HepG2 (cell line): ENCODE results near the gene SARNP. TPM values are rescaled to one million over a fixed set of nuclear protein-coding genes. Genes with fewer than 3 reads are reported as not detected.
A peak's percentile ranks its signal among the peaks of the same experiment; 100 is the strongest.

Source experiments
- BORCS8-MEF2B ChIP-seq: sonication (generic); formaldehyde crosslinking; IDR thresholded peaks from 2 replicates; pipeline ENCODE4 v1.8.0; 2022; ENCODE audit warnings: mild to moderate bottlenecking, missing genetic modification reagents
- BRD4 ChIP-seq: sonication (generic); formaldehyde crosslinking; IDR thresholded peaks from 2 replicates; pipeline ENCODE4 v1.4.0; 2020; ENCODE audit warnings: missing genetic modification reagents
- FUBP1 ChIP-seq: sonication (generic); formaldehyde crosslinking; IDR thresholded peaks from 2 replicates; pipeline ENCODE4 v1.5.1; 2020; ENCODE audit warnings: missing genetic modification reagents, mild to moderate bottlenecking, borderline replicate concordance
- GATAD1 ChIP-seq: IDR thresholded peaks from 2 replicates; pipeline ENCODE4 v1.6.1; 2016; ENCODE audit warnings: missing genetic modification reagents, missing compliant biosample characterization
- GLI4 ChIP-seq: sonication (generic); formaldehyde crosslinking; IDR thresholded peaks from 2 replicates; pipeline ENCODE4 v1.5.1; 2020; ENCODE audit warnings: missing genetic modification reagents, mild to moderate bottlenecking, moderate library complexity, borderline replicate concordance
- HDAC1 ChIP-seq: sonication (generic); formaldehyde crosslinking; IDR thresholded peaks from 2 replicates; pipeline ENCODE4 v1.5.1; 2020; ENCODE audit warnings: mild to moderate bottlenecking, missing genetic modification reagents
- HNF1B ChIP-seq: sonication (generic); formaldehyde crosslinking; IDR thresholded peaks from 2 replicates; pipeline ENCODE4 v1.5.1; 2020; ENCODE audit warnings: mild to moderate bottlenecking, moderate library complexity, missing genetic modification reagents
- KDM3A ChIP-seq: IDR thresholded peaks from 2 replicates; pipeline ENCODE4 v1.6.1; 2018; ENCODE audit warnings: low read depth, missing compliant biosample characterization
- MAFG ChIP-seq: sonication (generic); formaldehyde crosslinking; IDR thresholded peaks from 2 replicates; pipeline ENCODE4 v1.5.1; 2020; ENCODE audit warnings: mild to moderate bottlenecking, missing genetic modification reagents
- MXI1 ChIP-seq: IDR thresholded peaks from 3 replicates; pipeline ENCODE4 v1.6.1; 2012; ENCODE audit warnings: low read depth, low read length, inconsistent platforms, borderline replicate concordance
- MYC ChIP-seq: sonication (generic); formaldehyde crosslinking; IDR thresholded peaks from 2 replicates; pipeline ENCODE4 v1.9.0; 2021; ENCODE audit warnings: missing genetic modification reagents, borderline replicate concordance
- NFRKB ChIP-seq: fragments of 450-650 bp; IDR thresholded peaks from 2 replicates; pipeline ENCODE4 v1.6.1; 2017
- PHF5A ChIP-seq: IDR thresholded peaks from one replicate; pipeline ENCODE4 v1.6.1; 2018; ENCODE audit warnings: low read depth, missing genetic modification reagents; ENCODE audit not compliant: unreplicated experiment
- SPEN ChIP-seq: sonication (generic); formaldehyde crosslinking; IDR thresholded peaks from 2 replicates; pipeline ENCODE4 v1.5.1; 2020; ENCODE audit warnings: low read depth, mild to moderate bottlenecking, missing genetic modification reagents
- TAF1 ChIP-seq: sonication (generic); formaldehyde crosslinking; IDR thresholded peaks from 2 replicates; pipeline ENCODE4 v1.4.0; 2020; ENCODE audit warnings: missing genetic modification reagents
- TCF7 ChIP-seq: sonication (generic); IDR thresholded peaks from 2 replicates; pipeline ENCODE4 v1.6.1; 2016; ENCODE audit warnings: antibody characterized with exemption, low read depth
- TFE3 ChIP-seq: IDR thresholded peaks from 2 replicates; pipeline ENCODE4 v1.6.1; 2016
- YEATS4 ChIP-seq: sonication (generic); formaldehyde crosslinking; IDR thresholded peaks from 2 replicates; pipeline ENCODE4 v1.4.0; 2020; ENCODE audit warnings: missing genetic modification reagents, borderline replicate concordance
- ZFP1 ChIP-seq: IDR thresholded peaks from 2 replicates; pipeline ENCODE4 v1.6.1; 2016
- ZFP91 ChIP-seq: sonication (generic); formaldehyde crosslinking; IDR thresholded peaks from 2 replicates; pipeline ENCODE4 v1.9.0; 2022; ENCODE audit warnings: missing genetic modification reagents, mild to moderate bottlenecking, borderline replicate concordance
- ZNF10 ChIP-seq: sonication (generic); formaldehyde crosslinking; IDR thresholded peaks from 2 replicates; pipeline ENCODE4 v1.4.0; 2020; ENCODE audit warnings: mild to moderate bottlenecking, low read depth, missing genetic modification reagents, borderline replicate concordance
- ZNF451 ChIP-seq: sonication (generic); formaldehyde crosslinking; IDR thresholded peaks from 2 replicates; pipeline ENCODE4 v1.5.0; 2020; ENCODE audit warnings: mild to moderate bottlenecking, missing genetic modification reagents
- ZNF607 ChIP-seq: sonication (generic); formaldehyde crosslinking; IDR thresholded peaks from 2 replicates; pipeline ENCODE4 v1.5.1; 2020; ENCODE audit warnings: missing genetic modification reagents, mild to moderate bottlenecking, borderline replicate concordance
- ZNF788 ChIP-seq: sonication (generic); formaldehyde crosslinking; IDR thresholded peaks from 2 replicates; pipeline ENCODE4 v1.5.0; 2020; ENCODE audit warnings: mild to moderate bottlenecking, missing genetic modification reagents, borderline replicate concordance
- polyA plus RNA-seq, 8 experiments: library from polyadenylated mRNA; depleted of rRNA in 3 of 8; stranded (reverse) in 7 of 8; unstranded in 1 of 8; fragments of >200 nt; fragmentation: Illumina TruSeq in 4 of 8; extraction: Trizol in 4 of 8; gene quantifications; 2 replicates each; pipeline versions ENCODE4 v1.2.1 to v1.2.3, GENCODE V29; 2011 to 2016; ENCODE audit warnings: low read depth in 4 of 8, missing spikeins in 1 of 8, mixed read lengths in 1 of 8; ENCODE audit not compliant: insufficient read depth in 1 of 8
- total RNA-seq, 5 experiments: library from RNA; depleted of rRNA; stranded (reverse); fragments of >200 nt; fragmentation: Illumina TruSeq; extraction: Trizol; gene quantifications; 2 replicates each; pipeline ENCODE4 v1.2.3, GENCODE V29; 2016; ENCODE audit warnings: low read depth in 1 of 5

SARNP gene
- total and polyA plus RNA-seq, 2 of the 13 experiments (the other 11 are each of a cell fraction or from before 2014, with no cell fraction given): 59.0 to 95.4 TPM

- TF ChIP-seq GLI4 (CRISPR knock-in tag) (no peak; the same call in 1 of the 2 replicates), SPEN (peak; percentile 61), PHF5A (peak; percentile 53), ZNF451 (no peak; the same call in 1 of the 2 replicates), FUBP1 (CRISPR knock-in tag) (no peak), YEATS4 (peak; percentile 76), MYC (CRISPR knock-in tag) (peak; percentile 22; the same call in 1 of the 2 replicates), TAF1 (CRISPR knock-in tag) (peak; percentile 87), MAFG (CRISPR knock-in tag) (no peak), GATAD1 (CRISPR knock-in tag) (peak; percentile 88), NFRKB (peak; percentile 85), TFE3 (peak; percentile 19), BORCS8-MEF2B (CRISPR knock-in tag) (peak; percentile 53; the same call in 1 of the 2 replicates), MXI1 (peak; percentile 68; the same call in 1 of the 3 replicates), ZNF788 (peak; percentile 51; the same call in 1 of the 2 replicates), BRD4 (CRISPR knock-in tag) (no peak; the same call in 1 of the 2 replicates), ZNF607 (peak; percentile 63; the same call in 1 of the 2 replicates), ZNF10 (CRISPR knock-in tag) (no peak), TCF7 (no peak), ZFP91 (peak; percentile 65), ZFP1 (CRISPR knock-in tag) (no peak), KDM3A (CRISPR knock-in tag) (0 out of 2 replicates have a peak, but pooled peaks have one; percentile 45), HNF1B (CRISPR knock-in tag) (peak; percentile 57; the same call in 1 of the 2 replicates), HDAC1 (peak; percentile 80)
These were observed at the start of gene SARNP, which contains the start of gene ORMDL2 (continued) for GRCh38 chr12:55817345-55818139.
